Cardiac muscle cell (in vitro differentiated cells and primary cell): ENCODE measurements around the gene CORO7. TPM values are rescaled to one million over a fixed set of nuclear protein-coding genes. Genes with fewer than 3 reads are reported as not detected.

Source experiments
- DNase-seq, 2 donors: peaks; one replicate each; pipeline versions ENCODE4 v3.0.0 to v3.0.0-alpha.2; 2010 to 2017; ENCODE audit warnings: low read depth in 1 of 2, low spot score in 1 of 2
- H3K27ac ChIP-seq: fragments of 200-600 bp; sonication (generic); 2 replicates; pipeline ENCODE4 v1.5.1; 2016
- H3K27me3 ChIP-seq: fragments of 200-600 bp; sonication (generic); 2 replicates; pipeline ENCODE4 v1.6.0; 2016; ENCODE audit warnings: control low read depth
- H3K36me3 ChIP-seq: fragments of 200-600 bp; sonication (generic); 2 replicates; pipeline ENCODE4 v1.5.1; 2016; ENCODE audit warnings: control low read depth
- H3K4me1 ChIP-seq: fragments of 200-600 bp; sonication (generic); 2 replicates; pipeline ENCODE4 v1.8.1; 2017; ENCODE audit warnings: low read depth, mild to moderate bottlenecking, mixed run types
- H3K4me3 ChIP-seq: fragments of 200-600 bp; sonication (generic); 2 replicates; pipeline ENCODE4 v1.5.1; 2016; ENCODE audit warnings: mild to moderate bottlenecking
- H3K9me3 ChIP-seq: fragments of 200-600 bp; sonication (generic); 2 replicates; pipeline ENCODE4 v1.5.1; 2017; ENCODE audit warnings: low read depth, mild to moderate bottlenecking, control low read depth
- polyA plus RNA-seq: library from polyadenylated mRNA; unstranded; fragments of >200 nt; fragmentation: Nextera tagmentation; extraction: Ambion mirVana; gene quantifications from 2 replicates; pipeline ENCODE4 v1.2.1, GENCODE V29; 2016
- total RNA-seq: library from RNA; depleted of rRNA; stranded (reverse); fragments of >200 nt; gene quantifications from 2 replicates; pipeline ENCODE4 v1.2.3, GENCODE V29; 2016
- TF ChIP-seq, protein P1 (sequence below): IDR thresholded peaks from 2 replicates; pipeline ENCODE4 v1.5.1; 2012; ENCODE audit warnings: low read depth, mild to moderate bottlenecking, low read length

CORO7 gene
- total and polyA plus RNA-seq, 2 experiments from 2014 or later = 62.1 to 66.5 TPM

GRCh38 chr16:4362476-4363135 lies 53.8 kb downstream of the CORO7 start:
- TF ChIP-seq, protein P1, sequence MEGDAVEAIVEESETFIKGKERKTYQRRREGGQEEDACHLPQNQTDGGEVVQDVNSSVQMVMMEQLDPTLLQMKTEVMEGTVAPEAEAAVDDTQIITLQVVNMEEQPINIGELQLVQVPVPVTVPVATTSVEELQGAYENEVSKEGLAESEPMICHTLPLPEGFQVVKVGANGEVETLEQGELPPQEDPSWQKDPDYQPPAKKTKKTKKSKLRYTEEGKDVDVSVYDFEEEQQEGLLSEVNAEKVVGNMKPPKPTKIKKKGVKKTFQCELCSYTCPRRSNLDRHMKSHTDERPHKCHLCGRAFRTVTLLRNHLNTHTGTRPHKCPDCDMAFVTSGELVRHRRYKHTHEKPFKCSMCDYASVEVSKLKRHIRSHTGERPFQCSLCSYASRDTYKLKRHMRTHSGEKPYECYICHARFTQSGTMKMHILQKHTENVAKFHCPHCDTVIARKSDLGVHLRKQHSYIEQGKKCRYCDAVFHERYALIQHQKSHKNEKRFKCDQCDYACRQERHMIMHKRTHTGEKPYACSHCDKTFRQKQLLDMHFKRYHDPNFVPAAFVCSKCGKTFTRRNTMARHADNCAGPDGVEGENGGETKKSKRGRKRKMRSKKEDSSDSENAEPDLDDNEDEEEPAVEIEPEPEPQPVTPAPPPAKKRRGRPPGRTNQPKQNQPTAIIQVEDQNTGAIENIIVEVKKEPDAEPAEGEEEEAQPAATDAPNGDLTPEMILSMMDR = no peak
- no peak overlapping the region for H3K27ac ChIP-seq
- no peaks in the 10 kb centered on the region for H3K36me3 ChIP-seq

DNA sequence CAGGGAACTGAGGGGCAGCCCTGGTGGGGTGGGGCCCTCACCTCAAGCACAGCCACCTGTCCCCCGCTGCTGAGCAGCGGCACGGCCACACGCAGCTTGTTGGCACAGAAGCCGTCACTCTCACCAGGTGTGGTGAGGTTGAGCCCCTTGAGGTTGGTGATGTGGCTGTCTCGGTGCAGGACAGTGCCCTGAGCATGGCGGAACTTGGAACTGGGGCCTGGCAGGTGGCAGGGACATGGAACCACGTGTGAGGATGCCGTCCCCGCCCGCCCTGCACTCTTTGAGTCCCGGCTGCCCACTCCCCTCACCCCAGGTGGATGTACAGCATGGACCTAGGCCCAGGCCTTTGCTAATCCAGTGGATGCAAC lies 54.5 kb downstream of the CORO7 start:
- H3K4me1 ChIP-seq = no peaks in the 10 kb centered on the region
- DNase-seq = no peak
- TF ChIP-seq, protein P1 = no peak
- no peak overlapping the region for H3K4me3 ChIP-seq
- no peaks in the 10 kb centered on the region for H3K9me3 ChIP-seq
- H3K36me3 ChIP-seq = no peaks in the 10 kb centered on the region
- H3K27me3 ChIP-seq = no peaks in the 10 kb centered on the region
- no peak overlapping the region for H3K27ac ChIP-seq

More at GRCh38 chr16:4362476-4363135, 53.8 kb downstream of the CORO7 start:
- no peak for DNase-seq
- Histone ChIP-seq H3K4me1 (no peaks in the 10 kb centered on the region), H3K27me3 (no peaks in the 10 kb centered on the region), H3K4me3 (no peak overlapping the region), H3K9me3 (no peaks in the 10 kb centered on the region)

DNA sequence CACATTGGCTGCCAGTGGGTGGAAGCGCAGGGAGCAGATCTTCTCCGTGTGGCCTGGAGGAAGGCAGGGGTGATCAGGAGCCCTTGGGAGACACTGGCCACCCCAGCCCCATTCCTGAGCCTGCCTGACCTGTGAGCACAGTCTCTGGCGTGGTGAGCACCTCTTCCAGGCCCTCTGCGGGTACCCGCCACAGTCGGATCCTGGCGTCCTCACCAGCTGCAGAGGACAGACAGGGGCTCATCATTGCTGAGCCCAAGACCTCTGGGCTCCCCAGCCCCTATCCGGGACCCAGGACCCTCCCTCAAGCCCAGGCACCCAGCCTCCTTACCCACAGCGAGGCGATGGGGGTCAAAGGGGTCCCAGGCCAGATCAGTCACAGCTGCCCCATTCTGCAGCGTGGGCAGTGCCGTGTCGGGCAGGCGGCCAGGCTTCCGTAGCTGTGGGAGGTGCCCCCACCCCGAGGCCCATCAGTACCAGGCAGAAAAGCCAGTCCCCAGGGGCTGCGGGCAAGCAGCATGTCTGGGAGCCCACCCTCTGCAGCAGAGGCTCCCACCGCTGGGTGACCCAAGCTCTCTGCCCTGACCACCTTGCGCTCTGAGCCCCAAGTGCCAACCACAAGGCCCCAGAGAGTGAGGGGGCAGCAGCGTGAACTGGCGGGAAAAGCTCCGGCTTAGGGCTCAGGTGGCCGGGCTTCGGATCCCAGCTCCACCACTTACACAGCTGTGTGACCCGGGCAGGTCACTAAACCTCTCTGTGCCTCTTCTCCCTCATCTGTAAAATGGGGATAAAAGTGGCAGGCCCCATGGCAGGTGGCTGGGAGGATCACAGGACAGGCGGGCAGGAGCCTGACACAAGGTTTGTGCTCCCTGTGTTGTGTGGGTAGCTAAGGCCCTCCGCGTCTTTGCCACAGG lies 55.1 kb downstream of the CORO7 start:
- Histone ChIP-seq H3K4me3 (no peak overlapping the region), H3K36me3 (no peaks in the 10 kb centered on the region), H3K27ac (no peak overlapping the region), H3K27me3 (no peaks in the 10 kb centered on the region), H3K4me1 (no peaks in the 10 kb centered on the region), H3K9me3 (no peaks in the 10 kb centered on the region)
- DNase-seq = no peak
- TF ChIP-seq, protein P1 = no peak

- Histone ChIP-seq H3K36me3 (no peaks in the 10 kb centered on the region), H3K4me1 (no peaks in the 10 kb centered on the region), H3K4me3 (no peak overlapping the region), H3K9me3 (no peaks in the 10 kb centered on the region), H3K27ac (no peak overlapping the region), H3K27me3 (no peaks in the 10 kb centered on the region)
- DNase-seq = peak in 1 of 2 donors; percentile 26
- TF ChIP-seq, protein P1 = no peak
Observed at GRCh38 chr16:4360538-4361021, 55.8 kb downstream of the CORO7 start.

- no peak overlapping the region for H3K4me3 ChIP-seq
- H3K36me3 ChIP-seq = no peaks in the 10 kb centered on the region
- no peaks in the 10 kb centered on the region for H3K27me3 ChIP-seq
- DNase-seq = no peak
- H3K9me3 ChIP-seq = no peaks in the 10 kb centered on the region
- no peaks in the 10 kb centered on the region for H3K4me1 ChIP-seq
- H3K27ac ChIP-seq = no peak overlapping the region
- TF ChIP-seq, protein P1 = no peak
Observed at GRCh38 chr16:4359914-4360313, 56.5 kb downstream of the CORO7 start.
